GM12873 (cell line): Measurements from ENCODE around the gene DDAH2.

Source experiments
- TF ChIP-seq, protein P1 (sequence below): IDR thresholded peaks from 2 replicates; pipeline ENCODE4 v1.5.1; 2012; ENCODE audit warnings: low read depth, mild to moderate bottlenecking, moderate library complexity, low read length, control low read depth; ENCODE audit not compliant: insufficient read depth; ENCODE audit errors: missing control alignments

Gene DDAH2

DNA sequence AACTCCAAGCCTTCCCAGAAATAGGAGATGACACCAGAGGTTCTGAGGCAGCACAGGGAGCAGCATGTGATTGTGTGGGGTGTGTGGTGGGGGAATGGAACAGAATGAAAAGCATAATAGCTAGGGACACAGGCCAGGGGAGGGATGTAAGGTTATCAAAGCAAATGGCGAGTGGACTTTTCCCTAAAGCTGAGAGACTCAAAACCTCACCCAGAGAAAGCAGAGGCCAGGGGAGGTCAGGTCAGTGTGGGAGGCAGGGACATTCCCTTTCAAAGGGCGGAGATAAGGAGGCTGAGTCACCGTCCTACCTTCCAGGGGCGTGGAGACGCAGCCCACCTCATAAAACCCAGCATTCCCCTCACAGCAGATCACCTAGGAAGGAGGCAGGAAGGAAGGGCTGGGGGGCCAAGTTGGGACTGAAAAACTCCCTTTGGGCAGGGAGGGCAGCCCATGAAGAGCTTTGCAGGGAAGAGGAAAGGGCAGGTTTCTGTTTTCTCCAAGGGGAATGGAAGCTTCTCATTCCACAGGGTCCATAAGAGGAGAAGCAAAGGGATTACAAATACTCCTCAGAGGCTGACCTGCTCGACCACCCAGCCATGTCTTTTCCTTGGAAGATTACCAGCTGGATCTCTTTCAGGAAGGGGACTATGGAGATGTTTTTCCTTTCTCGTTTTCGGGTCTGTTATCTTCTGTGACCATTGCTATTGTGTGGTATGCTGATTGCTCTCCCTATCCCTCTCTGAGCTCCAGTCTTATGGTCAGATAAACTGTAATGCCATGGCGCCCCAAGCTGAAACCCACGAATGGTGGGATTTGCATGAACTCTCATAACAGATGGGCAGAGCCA, 38.6 kb downstream of the DDAH2 start:
- TF ChIP-seq, protein P1, sequence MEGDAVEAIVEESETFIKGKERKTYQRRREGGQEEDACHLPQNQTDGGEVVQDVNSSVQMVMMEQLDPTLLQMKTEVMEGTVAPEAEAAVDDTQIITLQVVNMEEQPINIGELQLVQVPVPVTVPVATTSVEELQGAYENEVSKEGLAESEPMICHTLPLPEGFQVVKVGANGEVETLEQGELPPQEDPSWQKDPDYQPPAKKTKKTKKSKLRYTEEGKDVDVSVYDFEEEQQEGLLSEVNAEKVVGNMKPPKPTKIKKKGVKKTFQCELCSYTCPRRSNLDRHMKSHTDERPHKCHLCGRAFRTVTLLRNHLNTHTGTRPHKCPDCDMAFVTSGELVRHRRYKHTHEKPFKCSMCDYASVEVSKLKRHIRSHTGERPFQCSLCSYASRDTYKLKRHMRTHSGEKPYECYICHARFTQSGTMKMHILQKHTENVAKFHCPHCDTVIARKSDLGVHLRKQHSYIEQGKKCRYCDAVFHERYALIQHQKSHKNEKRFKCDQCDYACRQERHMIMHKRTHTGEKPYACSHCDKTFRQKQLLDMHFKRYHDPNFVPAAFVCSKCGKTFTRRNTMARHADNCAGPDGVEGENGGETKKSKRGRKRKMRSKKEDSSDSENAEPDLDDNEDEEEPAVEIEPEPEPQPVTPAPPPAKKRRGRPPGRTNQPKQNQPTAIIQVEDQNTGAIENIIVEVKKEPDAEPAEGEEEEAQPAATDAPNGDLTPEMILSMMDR: no peak

DNA sequence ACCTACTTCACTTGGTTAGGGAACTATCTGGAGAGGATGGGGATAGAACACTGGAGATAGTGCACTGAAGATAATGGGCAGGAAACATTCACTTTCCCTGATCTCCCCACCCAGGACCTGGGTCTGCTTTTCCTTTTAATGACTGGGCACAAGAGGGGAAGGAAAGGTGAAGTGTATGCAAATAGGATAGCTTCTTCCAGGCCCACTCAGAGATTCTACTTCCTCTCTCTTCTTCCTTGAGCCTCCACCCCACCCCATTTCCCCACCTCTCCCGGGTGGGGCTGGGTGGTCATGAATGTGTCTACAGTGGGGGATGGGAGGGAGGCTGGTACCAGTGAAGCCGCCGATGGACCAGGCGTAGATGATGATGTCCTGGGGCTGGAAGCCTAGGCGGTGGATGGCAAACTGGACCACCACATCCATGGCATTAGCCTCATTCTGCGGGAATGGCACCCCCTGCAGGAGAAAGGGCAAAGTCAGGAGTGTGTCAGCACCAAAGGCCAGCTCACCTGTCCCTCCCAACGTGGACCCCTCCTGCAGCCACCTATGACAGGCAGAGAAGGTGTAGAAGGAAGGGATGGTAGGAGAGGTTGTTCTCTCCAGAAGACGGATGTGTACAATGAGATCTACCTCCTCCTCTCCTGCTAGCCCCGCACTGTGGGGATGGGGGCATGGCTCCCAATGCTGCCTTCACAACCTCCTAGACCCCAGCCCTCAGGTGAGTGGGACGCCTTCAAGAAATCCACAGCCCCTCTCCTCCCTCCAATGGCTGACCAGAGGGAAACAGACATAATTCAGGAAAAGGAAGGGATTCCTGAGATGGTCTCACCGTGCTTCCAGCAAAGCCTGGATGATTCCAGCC, 39.6 kb downstream of the DDAH2 start:
- TF ChIP-seq, protein P1: peak; percentile 58

DNA sequence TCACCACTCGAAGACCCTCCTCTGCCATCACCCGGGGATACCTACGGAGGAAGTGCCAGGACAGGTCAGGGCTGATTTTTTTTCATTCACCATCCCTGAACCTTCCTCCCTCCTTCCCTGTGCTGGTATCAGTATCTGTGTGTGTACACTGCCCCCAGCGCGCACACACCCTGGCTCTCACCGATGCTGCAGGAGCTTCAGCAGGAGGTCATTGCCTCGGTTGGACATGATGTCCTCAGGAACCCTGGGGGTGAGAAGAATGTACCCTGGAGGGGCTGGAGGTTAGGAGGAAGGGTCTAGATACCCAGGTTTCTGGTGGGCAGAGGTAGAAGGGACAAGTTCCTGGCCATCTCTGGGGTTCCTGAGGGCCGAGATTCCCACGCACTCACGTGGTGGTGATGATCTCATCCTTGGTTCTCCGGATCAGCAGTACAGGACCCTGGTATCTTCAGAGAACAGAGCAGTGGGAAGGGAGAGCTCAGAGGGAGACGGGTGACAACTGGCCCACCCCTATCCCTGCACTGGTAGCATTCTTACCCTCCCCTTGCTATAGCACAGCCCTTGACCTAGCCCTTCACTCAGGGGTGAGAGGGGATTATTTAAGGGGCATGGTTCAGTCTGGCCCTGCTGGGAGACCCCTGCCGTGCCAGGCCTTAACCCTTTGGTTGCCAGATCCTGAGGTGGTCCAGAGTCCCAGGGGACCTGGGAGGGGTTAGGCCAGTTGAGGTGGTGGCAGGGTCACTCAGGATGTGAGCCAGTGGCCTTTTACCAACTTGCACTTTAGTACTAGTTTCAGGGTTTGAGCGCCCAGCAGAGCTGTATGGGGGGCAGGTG, 41.0 kb downstream of the DDAH2 start:
- TF ChIP-seq, protein P1: no peak

DNA sequence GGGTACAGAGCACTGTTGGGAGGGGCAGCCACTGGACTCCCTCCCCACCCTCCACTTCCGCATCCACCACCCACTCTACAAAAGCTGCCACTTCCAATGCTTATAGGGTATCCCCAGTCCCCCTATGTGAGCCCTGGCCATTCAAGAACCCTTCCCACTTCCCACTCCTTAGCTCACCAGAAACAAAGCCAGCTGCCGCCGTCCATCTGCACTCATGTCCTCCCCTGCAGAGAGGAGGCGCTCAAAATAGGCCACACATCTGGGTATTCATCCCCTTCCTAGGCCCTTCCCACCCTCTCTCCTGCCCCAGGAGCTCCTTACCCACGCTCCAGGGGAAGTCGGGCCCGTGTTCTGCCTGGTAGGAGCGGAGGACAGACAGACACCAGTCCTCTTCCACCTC, 41.8 kb downstream of the DDAH2 start:
- TF ChIP-seq, protein P1: no peak

DNA sequence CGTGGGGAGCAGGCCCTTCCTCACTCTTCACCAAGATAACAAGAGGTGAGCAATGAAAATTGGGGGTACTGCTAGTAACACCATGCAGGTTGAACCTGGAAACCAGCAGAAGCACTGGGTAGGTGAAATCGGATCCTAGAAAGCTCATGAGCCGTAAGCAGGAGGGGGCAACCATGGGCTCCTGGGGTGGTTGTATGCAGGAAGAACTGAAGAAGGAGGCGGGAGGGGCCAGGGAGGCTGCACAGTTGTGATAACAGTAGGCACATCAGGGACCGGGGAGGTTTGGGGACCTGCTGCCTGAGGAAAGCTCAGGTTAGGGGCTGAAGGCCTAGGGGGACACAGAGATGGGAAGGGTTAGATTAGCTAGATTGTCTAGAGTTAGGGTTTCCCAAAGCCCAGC, 42.6 kb downstream of the DDAH2 start:
- TF ChIP-seq, protein P1: no peak

DNA sequence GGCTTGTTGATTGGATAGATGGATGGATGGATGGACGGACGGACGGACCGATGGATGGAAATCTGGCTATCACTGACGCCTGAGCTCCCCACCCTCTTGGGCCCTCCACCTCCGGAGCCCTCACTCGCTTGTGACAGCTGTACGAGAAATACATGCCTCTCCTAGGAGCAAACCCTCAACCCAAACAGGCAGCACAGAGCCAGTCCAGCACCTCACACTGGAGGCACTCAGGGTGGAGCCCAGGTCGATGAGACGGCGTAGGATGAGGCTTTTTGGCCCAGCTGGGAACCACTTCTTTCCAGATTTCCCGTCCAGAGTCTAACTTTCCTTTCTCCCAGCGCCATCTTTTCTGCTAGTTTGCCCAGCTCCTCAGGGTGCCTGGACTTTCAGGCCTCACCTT, 45.5 kb downstream of the DDAH2 start:
- TF ChIP-seq, protein P1: no peak
